Lower lobe of right lung (tissue), 2 donors: ENCODE results near the gene CLUH. TPM values are rescaled to one million over a fixed set of nuclear protein-coding genes. Genes with fewer than 3 reads are reported as not detected.

Experiments used
- ATAC-seq, 2 donors: fragments of 200-7000 bp; cut with Tn5 transposase; one replicate each; pipeline ENCODE4 v1.9.1; 2020 to 2022; ENCODE audit warnings: mild to moderate bottlenecking in 2 of 2, moderate library complexity in 2 of 2
- DNase-seq: peaks from one replicate; pipeline ENCODE4 v3.0.0-alpha.2; 2020
- H3K27ac ChIP-seq: fragments of 200-600 bp; one replicate; pipeline ENCODE4 v1.8.0; 2022
- H3K27me3 ChIP-seq: fragments of 200-600 bp; one replicate; pipeline ENCODE4 v1.8.0; 2022; ENCODE audit warnings: low read depth
- H3K36me3 ChIP-seq: fragments of 200-600 bp; one replicate; pipeline ENCODE4 v1.8.0; 2022; ENCODE audit warnings: mild to moderate bottlenecking
- H3K4me1 ChIP-seq: fragments of 200-600 bp; one replicate; pipeline ENCODE4 v1.8.0; 2022
- H3K4me3 ChIP-seq: fragments of 200-600 bp; one replicate; pipeline ENCODE4 v1.8.0; 2022; ENCODE audit warnings: mild to moderate bottlenecking
- H3K9me3 ChIP-seq: fragments of 200-600 bp; one replicate; pipeline ENCODE4 v1.8.0; 2022
- CTCF ChIP-seq: fragments of 200-600 bp; IDR thresholded peaks from one replicate; pipeline ENCODE4 v1.8.0; 2022; ENCODE audit warnings: antibody characterized with exemption, mild to moderate bottlenecking
- intact Hi-C: fragments of 100-400 bp; cut with DNase I; formaldehyde crosslinking; loops from one replicate; pipeline ENCODE4 v1.11.0; 2022
- total RNA-seq: library from RNA; stranded (reverse); fragmentation: NEBNext Ultra II Directional; extraction: Animal tissue kit (Norgen Biotek cat#: 25700); gene quantifications from one replicate; pipeline ENCODE4 v1.2.1, GENCODE V29; 2021
- donor health status: DM: no; HTN: yes; CAD: no; lungs with severe emphysema.

CLUH gene
- total RNA-seq, 1 donor from 2014 or later = 48.8 TPM

- ATAC-seq (no peak), DNase-seq (no peak)
- H3K4me3 ChIP-seq = peak overlapping the region; percentile 92
- H3K36me3 ChIP-seq = no peaks in the 10 kb centered on the region
- H3K9me3 ChIP-seq = no peaks in the 10 kb centered on the region
- H3K27ac ChIP-seq = peak overlapping the region; percentile 86
- no peak for TF ChIP-seq CTCF
- peaks cover 53% of the 10 kb centered on the region for H3K4me1 ChIP-seq
- intact Hi-C loops = no loop called here
- no peaks in the 10 kb centered on the region for H3K27me3 ChIP-seq
Measured at GRCh38 chr17:2710071-2710802, 1.3 kb downstream of the CLUH start.

GRCh38 chr17:2709183-2709661 lies 2.3 kb downstream of the CLUH start:
- ATAC-seq (peak; percentile 23 to 31), DNase-seq (peak; percentile 81)
- TF ChIP-seq CTCF = no peak
- Histone ChIP-seq H3K27ac (peak overlapping the region; percentile 86), H3K4me1 (peaks cover 53% of the 10 kb centered on the region), H3K4me3 (peak overlapping the region; percentile 15), H3K9me3 (no peaks in the 10 kb centered on the region), H3K36me3 (peaks cover 3% of the 10 kb centered on the region), H3K27me3 (no peaks in the 10 kb centered on the region)
- intact Hi-C loops = no loop called here

- ATAC-seq (no peak), DNase-seq (no peak)
- peak overlapping the region; percentile 86 for H3K27ac ChIP-seq
Measured at GRCh38 chr17:2708585-2709182, 2.9 kb downstream of the CLUH start.

GRCh38 chr17:2707721-2708584 lies 3.6 kb downstream of the CLUH start:
- Histone ChIP-seq H3K4me3 (peak overlapping the region; percentile 17), H3K4me1 (peaks cover 50% of the 10 kb centered on the region), H3K27ac (peak overlapping the region; percentile 86), H3K9me3 (no peaks in the 10 kb centered on the region), H3K27me3 (no peaks in the 10 kb centered on the region), H3K36me3 (peaks cover 16% of the 10 kb centered on the region)
- intact Hi-C loops = no loop called here
- TF ChIP-seq CTCF = peak; percentile 40
- peak; percentile 63 for DNase-seq
- no peak for ATAC-seq

More at GRCh38 chr17:2708585-2709182, 2.9 kb downstream of the CLUH start:
- Histone ChIP-seq H3K4me3 (peak overlapping the region; percentile 15), H3K27me3 (no peaks in the 10 kb centered on the region), H3K36me3 (peaks cover 8% of the 10 kb centered on the region), H3K4me1 (peaks cover 53% of the 10 kb centered on the region), H3K9me3 (no peaks in the 10 kb centered on the region)
- TF ChIP-seq CTCF = no peak
- intact Hi-C loops = no loop called here

- intact Hi-C loops = no loop called here
- DNase-seq (peak; percentile 44), ATAC-seq (no peak)
- no peak for TF ChIP-seq CTCF
- Histone ChIP-seq H3K9me3 (no peaks in the 10 kb centered on the region), H3K4me1 (peaks cover 40% of the 10 kb centered on the region), H3K27me3 (no peaks in the 10 kb centered on the region), H3K36me3 (peaks cover 25% of the 10 kb centered on the region), H3K27ac (no peak overlapping the region), H3K4me3 (no peak overlapping the region)
Measured at GRCh38 chr17:2706911-2707510, 4.6 kb downstream of the CLUH start.
